HG02943 (cell line): ENCODE data around the gene DISP2.

ENCODE experiments used
- ATAC-seq: cut with Tn5 transposase; IDR thresholded peaks from one replicate; pipeline ENCODE4 v1.9.1; 2021; ENCODE audit warnings: mild to moderate bottlenecking, low read depth, moderate library complexity; ENCODE audit not compliant: unreplicated experiment

DISP2 gene, protein sequence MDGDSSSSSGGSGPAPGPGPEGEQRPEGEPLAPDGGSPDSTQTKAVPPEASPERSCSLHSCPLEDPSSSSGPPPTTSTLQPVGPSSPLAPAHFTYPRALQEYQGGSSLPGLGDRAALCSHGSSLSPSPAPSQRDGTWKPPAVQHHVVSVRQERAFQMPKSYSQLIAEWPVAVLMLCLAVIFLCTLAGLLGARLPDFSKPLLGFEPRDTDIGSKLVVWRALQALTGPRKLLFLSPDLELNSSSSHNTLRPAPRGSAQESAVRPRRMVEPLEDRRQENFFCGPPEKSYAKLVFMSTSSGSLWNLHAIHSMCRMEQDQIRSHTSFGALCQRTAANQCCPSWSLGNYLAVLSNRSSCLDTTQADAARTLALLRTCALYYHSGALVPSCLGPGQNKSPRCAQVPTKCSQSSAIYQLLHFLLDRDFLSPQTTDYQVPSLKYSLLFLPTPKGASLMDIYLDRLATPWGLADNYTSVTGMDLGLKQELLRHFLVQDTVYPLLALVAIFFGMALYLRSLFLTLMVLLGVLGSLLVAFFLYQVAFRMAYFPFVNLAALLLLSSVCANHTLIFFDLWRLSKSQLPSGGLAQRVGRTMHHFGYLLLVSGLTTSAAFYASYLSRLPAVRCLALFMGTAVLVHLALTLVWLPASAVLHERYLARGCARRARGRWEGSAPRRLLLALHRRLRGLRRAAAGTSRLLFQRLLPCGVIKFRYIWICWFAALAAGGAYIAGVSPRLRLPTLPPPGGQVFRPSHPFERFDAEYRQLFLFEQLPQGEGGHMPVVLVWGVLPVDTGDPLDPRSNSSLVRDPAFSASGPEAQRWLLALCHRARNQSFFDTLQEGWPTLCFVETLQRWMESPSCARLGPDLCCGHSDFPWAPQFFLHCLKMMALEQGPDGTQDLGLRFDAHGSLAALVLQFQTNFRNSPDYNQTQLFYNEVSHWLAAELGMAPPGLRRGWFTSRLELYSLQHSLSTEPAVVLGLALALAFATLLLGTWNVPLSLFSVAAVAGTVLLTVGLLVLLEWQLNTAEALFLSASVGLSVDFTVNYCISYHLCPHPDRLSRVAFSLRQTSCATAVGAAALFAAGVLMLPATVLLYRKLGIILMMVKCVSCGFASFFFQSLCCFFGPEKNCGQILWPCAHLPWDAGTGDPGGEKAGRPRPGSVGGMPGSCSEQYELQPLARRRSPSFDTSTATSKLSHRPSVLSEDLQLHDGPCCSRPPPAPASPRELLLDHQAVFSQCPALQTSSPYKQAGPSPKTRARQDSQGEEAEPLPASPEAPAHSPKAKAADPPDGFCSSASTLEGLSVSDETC (N-terminal part only)

DNA sequence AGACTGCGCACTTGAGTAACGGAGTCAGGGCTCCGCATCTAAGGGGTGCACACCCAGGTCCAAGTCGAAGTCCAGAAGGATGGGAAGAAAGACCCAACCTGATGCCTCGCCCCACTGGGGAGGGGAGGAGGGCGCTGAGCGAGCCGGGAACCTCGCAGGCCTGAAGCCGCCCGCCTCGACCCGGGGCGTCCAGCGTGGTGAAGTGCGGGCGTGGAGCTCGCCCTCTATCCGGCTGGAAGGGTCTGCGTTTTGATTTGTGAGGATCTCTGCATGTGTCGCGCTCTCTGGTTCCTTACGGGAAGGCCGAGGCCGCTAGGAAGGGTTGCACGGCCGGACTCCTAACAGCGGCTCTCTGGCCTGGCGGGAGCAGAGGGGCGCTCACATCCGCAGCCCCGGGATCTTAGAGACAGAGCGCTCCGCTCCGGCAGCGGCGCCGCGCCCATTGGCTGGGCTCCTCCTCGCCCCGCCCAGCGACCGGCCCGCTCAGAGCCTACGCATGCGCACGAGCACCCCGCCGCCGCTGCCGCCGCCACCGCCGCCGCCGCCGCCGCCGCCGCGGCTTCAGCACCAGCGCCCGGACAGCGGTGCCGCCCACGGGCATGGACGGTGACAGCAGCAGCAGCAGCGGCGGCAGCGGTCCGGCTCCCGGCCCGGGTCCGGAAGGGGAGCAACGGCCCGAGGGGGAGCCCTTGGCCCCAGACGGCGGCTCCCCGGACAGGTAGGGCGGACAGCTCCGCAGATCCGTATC is at the start of gene DISP2:
TSS of gene DISP2 (plus strand) at position 497 of the 748 bp plus-strand sequence. CDS start at position 600, 103 bp downstream.
- ATAC-seq, result peak; percentile 56

DNA sequence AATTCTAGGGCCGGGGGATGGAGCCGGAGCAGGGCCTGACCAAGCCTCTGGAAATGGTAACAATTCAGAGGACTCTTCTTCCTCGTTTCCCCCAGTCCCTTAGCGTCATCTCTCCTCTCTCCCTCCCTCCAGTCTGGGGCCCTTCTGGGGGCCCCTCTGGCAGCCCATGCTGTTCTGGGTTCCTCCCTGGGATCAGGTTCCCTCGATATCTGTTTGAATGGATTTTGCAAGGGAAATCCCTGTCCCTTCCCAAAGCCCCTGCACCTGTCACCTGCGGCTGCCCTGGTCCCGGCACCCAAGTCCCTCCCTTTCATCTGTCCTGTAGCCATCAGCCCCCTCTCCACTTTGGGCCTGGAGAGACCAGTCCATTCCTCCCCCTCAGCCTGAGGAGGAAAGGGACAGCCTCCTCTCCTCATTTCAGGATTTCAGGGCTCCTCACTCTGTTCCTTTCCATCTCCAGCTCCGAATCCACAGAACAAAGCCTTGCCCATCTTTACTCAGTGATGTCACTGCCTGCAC is 48.6 kb upstream of the DISP2 start:
- ATAC-seq, result no peak

DNA sequence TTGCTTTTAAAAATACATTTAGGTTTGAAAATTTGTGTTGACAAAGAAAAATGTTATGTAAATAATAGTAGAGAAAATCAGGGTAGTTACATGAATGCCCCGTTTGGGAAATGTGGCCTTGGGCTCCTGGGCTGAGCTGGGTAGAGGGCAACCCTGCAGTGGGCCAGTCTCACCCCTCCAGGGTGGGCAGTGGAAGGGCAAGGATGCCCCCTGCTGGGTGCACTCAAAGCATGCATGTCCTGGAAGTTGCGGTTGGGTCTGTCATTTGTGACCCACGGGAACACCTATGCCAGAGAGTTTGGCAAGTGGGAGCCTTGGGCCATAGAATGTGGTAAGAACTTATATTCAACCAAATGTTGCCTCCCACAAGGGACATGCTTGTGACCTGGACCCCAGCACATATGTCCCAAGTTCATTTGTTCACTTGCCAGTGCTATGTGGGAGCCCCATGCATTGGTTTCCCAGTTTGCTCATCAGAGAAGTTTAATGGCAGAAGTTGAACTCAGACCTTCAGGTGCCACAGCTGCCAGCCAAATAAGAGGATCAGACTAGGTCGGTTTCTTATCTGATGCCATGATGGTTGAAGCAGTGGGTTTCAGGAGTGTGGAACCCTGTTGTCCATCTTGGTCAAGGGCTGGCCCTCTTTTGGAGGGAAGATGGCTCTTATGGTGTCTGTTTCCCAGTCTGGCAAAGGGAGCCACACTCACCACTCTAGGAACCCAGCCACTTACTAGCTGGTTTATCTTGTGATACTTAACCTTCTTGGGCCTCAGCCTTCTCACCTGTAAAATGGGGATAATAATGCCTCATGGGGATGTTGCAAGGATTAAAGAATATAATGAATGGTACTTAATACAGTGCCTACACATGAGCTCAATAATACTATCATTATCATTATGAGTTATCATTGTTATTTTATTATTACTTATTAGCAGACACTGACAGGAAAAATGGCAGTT is 47.7 kb upstream of the DISP2 start:
- ATAC-seq, result no peak

DNA sequence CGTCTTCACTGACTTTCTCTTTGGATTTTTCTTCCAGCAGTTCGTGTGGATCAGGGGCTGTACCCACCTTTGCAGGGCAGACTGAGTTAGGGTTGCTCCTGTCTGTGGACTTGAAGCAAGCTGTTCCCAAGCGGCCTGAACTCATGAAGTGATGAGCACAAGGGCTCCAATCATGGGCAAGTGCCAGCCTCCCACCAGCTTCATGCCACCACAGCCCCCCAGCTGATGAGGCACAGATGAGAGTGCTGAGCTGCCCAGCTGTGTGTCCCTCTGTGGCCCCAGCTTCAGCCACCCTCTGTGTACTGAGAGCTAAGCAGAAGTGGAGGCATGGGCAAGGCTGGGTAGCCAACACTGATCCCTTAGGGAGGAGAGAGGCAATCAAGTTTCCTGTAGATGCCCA is 47.0 kb upstream of the DISP2 start:
- no peak for ATAC-seq

DNA sequence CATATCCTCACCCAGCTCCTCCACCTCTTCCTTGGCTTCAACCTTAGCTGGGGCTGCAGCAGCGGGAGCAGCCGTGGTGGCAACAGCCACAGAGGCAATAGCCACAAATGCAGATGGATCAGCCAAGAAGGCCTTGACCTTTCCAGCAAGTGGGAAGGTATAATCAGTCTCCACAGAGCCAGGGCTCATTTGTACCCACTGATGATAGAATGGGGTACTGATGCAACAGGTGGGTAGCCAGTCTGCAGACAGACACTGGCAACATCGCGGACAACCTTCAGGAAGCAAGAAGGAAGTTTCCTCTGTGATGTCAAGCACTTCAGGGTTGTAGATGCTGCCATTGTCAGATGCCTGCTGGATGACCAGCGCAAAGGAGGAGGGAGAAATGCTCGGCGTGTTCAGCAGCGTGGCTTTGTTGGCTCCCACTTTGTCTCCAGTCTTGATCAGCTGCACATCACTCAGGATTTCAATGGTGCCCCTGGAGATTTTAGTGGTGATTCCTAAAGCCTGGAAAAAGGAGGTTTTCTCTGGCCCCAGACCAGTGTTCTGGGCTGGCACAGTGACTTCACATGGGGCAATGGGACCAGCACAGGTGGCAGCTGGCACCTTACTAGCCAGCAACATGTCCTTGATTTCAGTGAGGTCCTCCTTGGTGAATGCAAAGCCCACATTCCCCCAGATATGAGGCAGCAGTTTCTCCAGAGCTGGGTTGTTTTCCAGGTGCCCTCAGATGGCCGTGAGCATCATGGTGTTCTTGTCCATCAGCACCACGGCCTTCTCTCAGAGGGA is 45.5 kb upstream of the DISP2 start:
- ATAC-seq, result no peak

DNA sequence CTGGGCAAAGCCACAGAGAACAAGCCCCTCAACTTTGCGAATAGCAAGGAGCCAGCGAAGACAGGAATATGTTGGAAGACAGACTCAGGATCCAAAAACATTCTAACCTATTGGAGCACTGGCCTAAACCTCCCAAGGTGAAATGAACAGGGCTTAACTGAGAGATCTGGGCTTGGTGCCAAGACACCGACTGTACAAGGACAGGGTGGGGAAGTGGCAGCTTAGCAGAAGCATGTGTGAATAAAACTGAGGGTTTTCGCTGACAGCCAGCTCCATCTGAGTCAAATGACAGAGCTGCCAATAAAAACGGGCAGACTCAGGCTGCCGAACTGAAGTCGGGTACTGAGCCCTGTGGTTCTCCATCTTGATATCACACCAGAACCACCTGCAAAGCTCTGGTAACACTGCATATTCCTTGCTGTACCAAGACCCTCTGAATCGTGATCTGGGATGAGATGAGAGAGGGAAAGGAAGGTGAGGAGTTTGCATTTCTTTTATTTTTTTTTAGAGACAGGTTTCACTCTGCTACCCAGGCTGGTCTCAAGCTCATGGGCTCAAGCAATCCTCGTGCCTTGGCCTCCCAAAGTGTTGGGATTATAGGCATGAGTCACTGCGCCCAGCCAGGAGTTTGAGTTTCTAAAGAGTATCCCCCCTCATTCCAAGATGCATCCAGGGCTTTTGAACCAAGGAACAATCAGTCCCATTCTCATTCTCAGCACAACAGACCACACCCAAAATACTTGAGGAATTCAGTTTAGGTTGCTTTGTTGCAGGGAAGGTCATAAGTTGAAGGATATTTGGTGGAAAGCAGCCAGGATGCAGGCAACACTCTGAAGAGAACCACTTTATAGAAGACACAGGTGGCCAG is 44.3 kb upstream of the DISP2 start:
- no peak for ATAC-seq

DNA sequence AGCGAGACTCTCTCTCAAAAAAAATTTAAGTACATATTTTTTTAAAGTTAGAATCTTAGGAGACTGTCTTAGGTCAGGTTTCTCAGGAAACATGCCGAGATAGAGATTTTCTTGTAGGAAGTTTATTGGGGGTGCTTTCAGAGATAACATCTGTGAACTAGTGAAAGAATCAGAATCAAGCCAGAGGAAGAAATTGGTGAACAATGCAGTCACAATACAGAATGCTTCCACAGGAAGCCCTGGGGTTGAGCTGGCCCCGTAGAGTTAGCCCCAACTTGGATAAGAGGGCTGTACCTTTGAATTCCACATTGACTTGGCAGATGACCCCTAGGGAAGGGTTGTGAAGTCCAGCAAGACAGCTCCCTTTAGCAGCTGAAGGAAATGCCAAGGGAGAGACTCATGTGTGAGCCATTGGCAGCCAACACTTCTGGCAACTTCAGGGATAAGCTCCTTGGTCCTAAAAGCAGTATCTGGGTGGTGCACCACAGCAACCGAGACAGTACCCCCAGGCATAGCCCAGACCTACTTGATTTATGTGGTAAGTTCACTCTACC is 43.2 kb upstream of the DISP2 start:
- no peak for ATAC-seq

DNA sequence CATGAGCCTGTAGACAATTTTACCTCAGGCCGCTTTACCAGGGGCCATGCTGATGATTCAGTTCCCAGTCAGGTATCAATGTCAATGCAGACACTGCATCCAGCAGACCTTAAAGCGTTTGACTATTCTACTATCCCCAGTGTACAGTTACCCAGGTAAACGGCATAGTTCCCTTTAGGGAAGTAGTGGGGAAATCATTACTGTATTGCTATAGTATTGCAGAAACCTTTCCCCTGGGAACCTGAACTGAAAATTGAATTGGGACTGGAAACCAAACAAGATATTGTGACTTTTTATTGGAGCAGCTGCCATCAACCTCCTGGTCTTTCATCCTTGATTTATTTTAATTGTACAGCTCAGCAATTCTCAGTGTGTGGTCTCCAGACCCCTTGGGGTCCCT is 41.1 kb upstream of the DISP2 start:
- ATAC-seq, result no peak

DNA sequence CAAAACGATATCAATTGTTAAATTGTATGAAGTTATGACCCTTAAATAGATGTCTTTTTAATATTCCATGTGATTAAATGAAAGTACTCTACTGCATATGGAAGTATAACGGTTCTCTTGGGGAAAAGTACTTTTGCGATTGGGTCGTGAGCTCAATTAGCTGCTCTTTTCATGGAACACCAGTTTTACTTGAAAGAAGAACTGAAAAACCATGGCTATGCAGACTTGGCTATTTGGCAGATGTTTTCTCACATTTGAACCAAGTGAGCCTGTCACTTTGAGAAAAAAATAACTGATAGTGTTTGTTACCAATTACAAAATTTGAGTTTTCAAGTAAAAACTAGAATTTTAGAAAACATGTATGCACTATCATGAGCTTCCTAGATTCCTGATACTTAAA is 40.4 kb upstream of the DISP2 start:
- ATAC-seq, result no peak

DNA sequence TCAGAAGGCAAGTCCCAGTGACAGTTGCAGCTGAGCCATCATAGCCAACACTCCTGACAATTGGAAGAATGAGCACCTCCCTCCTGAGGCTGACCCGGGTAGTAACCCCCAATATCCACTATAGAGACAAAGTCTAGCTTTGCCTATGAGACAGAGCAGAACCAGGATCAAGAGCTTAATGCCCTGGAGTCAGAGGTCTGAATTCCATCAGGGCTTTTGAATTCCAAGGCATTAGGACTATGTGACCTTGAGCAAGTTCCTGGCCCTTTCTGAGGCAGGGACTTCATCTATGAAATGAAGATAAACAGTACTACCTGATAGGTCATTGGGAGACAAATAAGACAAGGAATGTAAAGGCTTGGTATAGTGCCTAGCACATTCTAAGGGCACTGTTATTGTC is 37.6 kb upstream of the DISP2 start:
- no peak for ATAC-seq

DNA sequence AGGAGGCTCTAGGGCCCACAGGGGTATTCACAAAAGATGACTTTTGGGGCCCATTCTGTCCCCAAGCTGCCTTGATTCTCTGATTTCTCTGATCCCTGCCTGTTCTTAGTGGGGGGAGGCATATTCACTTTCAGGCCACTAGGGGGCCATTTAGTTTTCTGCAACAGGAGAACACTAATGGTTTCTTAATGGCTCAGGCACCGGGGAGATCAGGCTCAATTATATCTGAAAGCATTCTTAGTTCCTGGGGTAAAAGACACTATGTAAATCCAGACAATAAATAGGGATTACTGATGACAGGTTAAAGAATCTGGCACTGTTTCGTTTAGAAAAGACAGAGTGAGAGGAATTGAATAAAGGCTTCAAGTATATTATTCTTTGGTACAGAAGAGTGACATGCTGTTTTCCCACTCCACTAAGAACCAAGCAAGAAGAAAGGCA is 37.1 kb upstream of the DISP2 start:
- ATAC-seq, result no peak

DNA sequence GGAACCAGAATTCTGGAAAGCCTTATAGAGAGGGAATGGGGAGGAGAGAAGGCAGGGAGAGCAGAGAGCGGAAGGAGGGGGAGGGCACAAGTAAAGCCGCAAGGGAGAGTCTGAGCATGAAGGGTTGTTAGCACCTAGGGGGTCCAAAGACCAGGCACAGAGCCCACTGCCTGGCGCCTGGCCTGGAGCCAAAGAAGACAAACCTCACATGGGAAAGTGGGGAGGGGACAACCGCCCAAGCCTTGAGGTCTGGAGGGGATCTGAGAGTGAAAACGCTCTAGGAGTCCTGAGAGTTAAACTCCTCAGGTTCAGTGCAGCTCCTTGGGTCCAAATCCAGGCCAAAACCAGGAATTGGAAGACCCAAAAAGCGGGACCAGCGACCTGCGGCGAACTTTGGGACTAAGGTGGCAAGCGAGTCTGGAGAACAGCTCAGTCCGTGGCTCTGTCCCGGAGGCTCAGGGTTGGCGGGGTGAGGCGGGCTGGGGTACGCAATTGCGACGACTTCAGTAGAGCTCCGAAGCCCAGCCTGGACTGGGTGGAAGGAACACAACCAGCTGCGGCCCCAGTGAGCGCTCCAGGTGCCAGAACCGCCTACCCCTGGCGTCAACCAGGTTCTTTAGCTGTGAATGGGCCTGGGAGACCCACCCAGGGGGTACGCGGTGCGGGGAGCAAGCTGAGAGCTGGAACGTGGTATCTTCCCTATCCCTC is 35.3 kb upstream of the DISP2 start:
- no peak for ATAC-seq

DNA sequence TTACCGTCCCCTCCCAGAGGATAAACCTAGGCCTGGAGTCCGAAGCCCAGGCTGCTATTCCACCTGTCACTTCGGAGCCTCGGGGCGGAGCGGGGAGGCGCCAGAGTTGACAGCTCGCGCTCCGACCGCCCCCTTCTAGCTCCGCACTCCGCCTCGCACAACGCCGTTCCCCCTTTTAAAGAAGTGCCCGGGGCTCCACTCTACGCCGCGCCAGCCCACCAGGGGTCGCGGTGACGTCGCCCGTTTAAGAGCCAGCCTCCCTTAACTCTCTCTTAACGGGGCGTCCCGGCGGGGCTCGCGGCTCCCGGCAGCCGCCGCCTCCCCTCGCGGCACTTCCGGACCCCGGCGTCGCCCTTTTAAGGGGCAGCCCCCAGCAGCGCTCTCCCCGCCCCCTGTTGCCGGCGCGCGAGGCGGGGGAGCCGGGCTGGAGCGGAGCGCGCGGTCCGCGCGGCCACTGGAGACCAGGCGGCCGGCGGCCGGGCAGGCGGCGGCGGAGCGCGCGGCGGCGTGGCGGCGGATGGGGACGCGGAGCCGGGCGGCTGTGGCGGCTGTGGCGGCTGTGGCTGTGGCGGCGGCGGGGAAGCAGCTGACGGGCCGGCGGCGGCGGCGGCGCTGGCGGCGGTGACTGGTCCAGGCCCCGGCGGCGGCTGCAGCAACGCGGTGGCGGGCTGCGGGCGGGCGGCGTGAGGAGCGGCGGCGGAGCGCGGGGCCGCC is 34.6 kb upstream of the DISP2 start, which contains the start of gene INAFM2:
TSS of gene INAFM2 (plus strand) at position 454 of the 714 bp plus-strand sequence. CDS start 364 bp downstream, outside the sequence.
- ATAC-seq, result peak; percentile 79

DNA sequence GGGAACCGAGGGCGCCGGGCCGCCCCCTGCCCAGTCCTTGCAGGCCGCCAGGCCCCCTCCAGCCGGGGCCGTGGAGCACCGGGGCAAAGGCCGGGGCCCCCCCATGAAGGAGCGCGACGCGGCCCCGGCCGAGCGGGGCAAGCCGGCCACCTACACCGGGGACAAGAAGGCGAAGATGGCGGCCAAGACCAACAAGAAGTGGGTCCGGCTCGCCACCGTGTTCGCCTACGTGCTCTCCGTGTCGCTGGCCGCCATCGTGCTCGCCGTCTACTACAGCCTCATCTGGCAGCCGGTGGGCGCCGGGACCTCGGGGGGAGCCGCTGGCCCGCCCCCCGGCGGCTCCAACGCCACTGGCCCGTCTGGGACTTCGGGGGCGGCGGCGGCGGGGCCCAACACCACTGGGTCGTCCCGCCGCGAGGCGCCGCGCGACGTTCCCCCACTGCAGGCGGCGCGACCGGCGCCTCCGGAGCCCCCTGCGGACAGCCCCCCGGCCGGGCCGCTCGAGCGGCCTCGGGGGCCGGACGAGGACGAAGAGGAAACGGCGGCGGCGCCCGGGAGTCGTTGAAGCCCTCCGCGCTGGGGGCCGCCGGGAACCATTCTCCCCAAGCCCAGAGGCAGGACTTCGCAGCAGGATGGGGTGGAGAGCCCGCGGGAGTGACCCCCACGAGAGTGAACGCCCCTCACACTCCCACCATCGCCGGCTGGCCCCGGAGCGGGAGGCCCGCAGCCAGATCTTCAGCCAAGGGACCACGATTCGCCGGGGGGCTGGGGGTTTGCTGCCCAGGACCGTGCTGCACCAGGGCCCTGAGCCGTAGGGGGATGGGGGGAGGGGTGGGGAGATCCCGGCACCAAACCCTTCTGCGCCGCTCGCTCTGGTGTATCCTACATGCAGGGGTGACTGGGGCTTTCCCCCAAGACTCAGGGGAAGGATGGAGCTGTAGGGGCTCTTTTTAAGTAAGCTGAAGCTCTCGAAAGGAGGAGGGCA is 33.8 kb upstream of the DISP2 start:
- no peak for ATAC-seq
